OCI-LY7 (cell line): ENCODE data around the gene MAGEF1. TPM values are rescaled to one million over a fixed set of nuclear protein-coding genes. Genes with fewer than 3 reads are reported as not detected.

Source experiments
- BruUV-seq: library from RNA; stranded (reverse); fragments of 400-500 nt; replicated peaks from 2 replicates; lab custom pipeline; 2021; lab: Mats Ljungman, UMichigan
- CTCF ChIA-PET: fragments of 300-600 bp; sonication (Branson Sonifier 250); formaldehyde crosslinking; loops from one replicate; lab custom pipeline; 2022; ENCODE audit warnings: antibody characterized with exemption; ENCODE audit not compliant: unreplicated experiment; lab: Charles Lee
- POLR2A ChIA-PET: fragments of 300-600 bp; sonication (Branson Sonifier 250); formaldehyde crosslinking; loops from one replicate; lab custom pipeline; 2022; ENCODE audit warnings: antibody characterized with exemption; lab: Charles Lee
- DNase-seq: peaks from one replicate; pipeline ENCODE4 v3.0.0-alpha.2; 2015; ENCODE audit warnings: low spot score
- H2AFZ ChIP-seq: fragments of 200-600 bp; sonication (generic), shearing (Covaris generic); 2 replicates; pipeline ENCODE4 v1.6.1; 2014; ENCODE audit warnings: mild to moderate bottlenecking, antibody characterized with exemption, low read length, moderate library complexity
- H3K27ac ChIP-seq: fragments of 200-600 bp; sonication (generic); 2 replicates; pipeline ENCODE4 v1.5.1; 2014; ENCODE audit warnings: mixed run types, low read depth, mild to moderate bottlenecking, moderate library complexity, low read length, inconsistent platforms; ENCODE audit not compliant: poor library complexity, severe bottlenecking
- H3K36me3 ChIP-seq: fragments of 200-600 bp; sonication (generic); 2 replicates; pipeline ENCODE4 v1.6.1; 2014; ENCODE audit warnings: mild to moderate bottlenecking, antibody characterized with exemption, low read length, moderate library complexity, mixed read lengths; ENCODE audit not compliant: insufficient read depth
- H3K4me1 ChIP-seq: fragments of 200-600 bp; sonication (generic); 2 replicates; pipeline ENCODE4 v1.5.1; 2014; ENCODE audit warnings: mild to moderate bottlenecking, low read length; ENCODE audit not compliant: insufficient read depth, poor library complexity, severe bottlenecking
- H3K4me2 ChIP-seq: fragments of 200-600 bp; sonication (generic); 2 replicates; pipeline ENCODE4 v1.6.1; 2014; ENCODE audit warnings: mild to moderate bottlenecking, low read length
- H3K4me3 ChIP-seq: fragments of 200-600 bp; sonication (generic); 2 replicates; pipeline ENCODE4 v1.5.1; 2014; ENCODE audit warnings: mild to moderate bottlenecking, low read depth, low read length; ENCODE audit not compliant: poor library complexity, severe bottlenecking
- H3K79me2 ChIP-seq: fragments of 200-600 bp; sonication (generic); 2 replicates; pipeline ENCODE4 v1.6.1; 2016; ENCODE audit warnings: low read depth, mild to moderate bottlenecking, low read length, moderate library complexity, mixed read lengths; ENCODE audit not compliant: insufficient read depth
- H3K9me2 ChIP-seq: fragments of 200-600 bp; sonication (generic); 2 replicates; pipeline ENCODE4 v1.6.1; 2016; ENCODE audit warnings: mild to moderate bottlenecking, low read length, mixed read lengths; ENCODE audit not compliant: insufficient read depth
- H3K9me3 ChIP-seq: fragments of 200-600 bp; sonication (generic); 2 replicates; pipeline ENCODE4 v1.6.1; 2014; ENCODE audit warnings: mild to moderate bottlenecking, mixed run types, low read length, mixed read lengths
- H4K20me1 ChIP-seq: fragments of 200-600 bp; sonication (generic); 2 replicates; pipeline ENCODE4 v1.6.1; 2014; ENCODE audit warnings: mild to moderate bottlenecking, antibody characterized with exemption, low read length, moderate library complexity, mixed read lengths; ENCODE audit not compliant: insufficient read depth
- EZH2phosphoT487 ChIP-seq: fragments of 200-600 bp; sonication (generic); IDR thresholded peaks from 2 replicates; pipeline ENCODE4 v1.6.1; 2018; ENCODE audit warnings: low read depth, borderline replicate concordance, mild to moderate bottlenecking, mixed run types, antibody characterized with exemption, low read length, moderate library complexity, mixed read lengths
- intact Hi-C: fragments of 100-400 bp; cut with micrococcal nuclease; formaldehyde crosslinking; loops from one replicate; pipeline ENCODE4 v1.10.0; 2022; ENCODE audit not compliant: unreplicated experiment
- total RNA-seq, 2 experiments: library from RNA; depleted of rRNA in 1 of 2; stranded (reverse); fragments of >200 nt in 1 of 2; shearing (Covaris generic) in 1 of 2; gene quantifications; 2 replicates each; pipeline ENCODE4 v1.2.3, GENCODE V29; 2014 to 2022
- TF ChIP-seq, protein P1 (sequence below): fragments of 200-600 bp; sonication (generic); conservative IDR thresholded peaks from 2 replicates; pipeline ENCODE4 v1.5.1; 2014; ENCODE audit warnings: mild to moderate bottlenecking, antibody characterized with exemption, low read length, moderate library complexity, mixed read lengths

Gene MAGEF1
- total RNA-seq, 2 experiments from 2014 or later = 29.2 to 47.8 TPM

DNA sequence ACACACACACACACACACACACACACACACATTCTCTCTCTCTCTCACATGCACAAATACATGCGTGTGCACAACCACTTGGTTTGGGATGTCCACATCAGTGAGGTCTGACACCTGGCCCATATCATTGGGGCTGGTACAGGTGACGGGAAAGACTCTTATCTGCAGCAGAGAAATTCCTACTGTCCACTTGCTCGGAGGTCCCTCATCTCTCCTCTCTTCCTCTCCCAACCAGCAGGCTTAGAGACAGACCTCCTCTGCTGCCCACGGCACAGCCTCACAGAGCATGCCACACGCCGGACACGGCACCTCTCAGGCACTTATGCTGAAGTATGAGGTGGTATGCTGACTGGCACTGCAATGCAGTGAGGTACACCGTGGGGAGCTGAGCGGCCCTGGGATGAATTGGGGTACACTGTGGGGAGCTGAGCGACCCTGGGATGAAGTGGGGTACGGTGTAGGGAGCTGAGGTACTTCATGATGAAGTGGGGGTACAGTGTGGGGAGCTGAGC, 41.7 kb downstream of the MAGEF1 start:
- Histone ChIP-seq H4K20me1 (no peaks in the 10 kb centered on the region), H3K27ac (no peak overlapping the region), H3K36me3 (no peaks in the 10 kb centered on the region), H3K4me3 (no peak overlapping the region), H3K79me2 (no peaks in the 10 kb centered on the region), H2AFZ (no peak overlapping the region), H3K9me3 (no peaks in the 10 kb centered on the region), H3K4me1 (no peaks in the 10 kb centered on the region), H3K9me2 (no peaks in the 10 kb centered on the region), H3K4me2 (no peak overlapping the region)
- TF ChIP-seq, protein P1, sequence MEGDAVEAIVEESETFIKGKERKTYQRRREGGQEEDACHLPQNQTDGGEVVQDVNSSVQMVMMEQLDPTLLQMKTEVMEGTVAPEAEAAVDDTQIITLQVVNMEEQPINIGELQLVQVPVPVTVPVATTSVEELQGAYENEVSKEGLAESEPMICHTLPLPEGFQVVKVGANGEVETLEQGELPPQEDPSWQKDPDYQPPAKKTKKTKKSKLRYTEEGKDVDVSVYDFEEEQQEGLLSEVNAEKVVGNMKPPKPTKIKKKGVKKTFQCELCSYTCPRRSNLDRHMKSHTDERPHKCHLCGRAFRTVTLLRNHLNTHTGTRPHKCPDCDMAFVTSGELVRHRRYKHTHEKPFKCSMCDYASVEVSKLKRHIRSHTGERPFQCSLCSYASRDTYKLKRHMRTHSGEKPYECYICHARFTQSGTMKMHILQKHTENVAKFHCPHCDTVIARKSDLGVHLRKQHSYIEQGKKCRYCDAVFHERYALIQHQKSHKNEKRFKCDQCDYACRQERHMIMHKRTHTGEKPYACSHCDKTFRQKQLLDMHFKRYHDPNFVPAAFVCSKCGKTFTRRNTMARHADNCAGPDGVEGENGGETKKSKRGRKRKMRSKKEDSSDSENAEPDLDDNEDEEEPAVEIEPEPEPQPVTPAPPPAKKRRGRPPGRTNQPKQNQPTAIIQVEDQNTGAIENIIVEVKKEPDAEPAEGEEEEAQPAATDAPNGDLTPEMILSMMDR = no peak
- TF ChIP-seq EZH2phosphoT487 = no peak
- CTCF ChIA-PET = no interaction called here
- POLR2A ChIA-PET = no interaction called here
- no TSS peak for BruUV-seq
- intact Hi-C loops = no loop called here
- DNase-seq = no peak

DNA sequence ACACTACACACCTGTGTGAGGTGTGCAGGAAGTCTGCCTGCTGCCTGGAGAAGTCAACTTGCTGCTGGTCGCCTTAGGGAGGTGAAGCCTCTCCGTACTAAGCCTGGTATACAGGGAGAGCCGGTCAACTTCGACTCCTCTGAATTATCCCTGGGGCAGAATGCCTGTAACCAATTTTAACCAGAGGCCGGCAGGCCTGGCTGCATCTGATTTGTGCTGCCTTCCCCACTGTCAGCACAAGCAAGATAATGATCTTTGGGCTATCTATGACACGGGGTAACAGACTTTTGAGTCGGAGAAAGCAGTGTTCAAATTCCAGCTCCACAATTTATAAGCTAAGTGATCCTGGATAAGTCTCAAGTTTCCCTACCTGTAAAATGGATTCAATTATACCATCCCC, 42.3 kb downstream of the MAGEF1 start:
- intact Hi-C loops = no loop called here
- Histone ChIP-seq H3K4me3 (no peak overlapping the region), H3K4me1 (no peaks in the 10 kb centered on the region), H3K9me3 (no peaks in the 10 kb centered on the region), H2AFZ (no peak overlapping the region), H4K20me1 (no peaks in the 10 kb centered on the region), H3K27ac (no peak overlapping the region), H3K36me3 (no peaks in the 10 kb centered on the region), H3K79me2 (no peaks in the 10 kb centered on the region), H3K9me2 (no peaks in the 10 kb centered on the region), H3K4me2 (no peak overlapping the region)
- ChIA-PET POLR2A (no interaction called here), CTCF (no interaction called here)
- BruUV-seq = no TSS peak
- no peak for DNase-seq
- TF ChIP-seq, protein P1 = no peak
- no peak for TF ChIP-seq EZH2phosphoT487

DNA sequence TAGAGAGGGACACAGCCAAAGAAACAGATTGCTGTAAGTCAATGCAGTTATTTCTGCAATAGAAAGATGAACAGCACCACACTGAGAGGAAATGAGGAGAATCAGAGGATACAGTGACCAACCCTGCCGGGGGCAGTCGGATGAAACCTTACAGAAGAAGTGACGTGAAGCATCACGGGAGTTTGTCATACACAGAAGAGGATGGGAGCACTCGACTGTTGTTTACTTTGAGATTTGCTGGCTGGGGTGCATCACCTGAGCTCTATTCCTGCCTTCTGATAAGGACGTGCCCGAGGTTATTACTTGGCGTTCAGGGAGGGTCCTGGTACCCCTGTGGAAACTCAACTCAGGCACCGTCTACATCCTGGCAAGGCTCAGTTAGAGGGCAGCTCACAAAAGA, 45.4 kb downstream of the MAGEF1 start:
- H3K9me3 ChIP-seq = no peaks in the 10 kb centered on the region
- no peak overlapping the region for H3K27ac ChIP-seq
- no peak overlapping the region for H3K4me2 ChIP-seq
- no peaks in the 10 kb centered on the region for H4K20me1 ChIP-seq
- TF ChIP-seq, protein P1 = no peak
- TF ChIP-seq EZH2phosphoT487 = no peak
- no peaks in the 10 kb centered on the region for H3K9me2 ChIP-seq
- H2AFZ ChIP-seq = no peak overlapping the region
- H3K4me3 ChIP-seq = no peak overlapping the region
- no peak for DNase-seq
- ChIA-PET POLR2A (no interaction called here), CTCF (no interaction called here)
- intact Hi-C loops = no loop called here
- BruUV-seq = no TSS peak
- H3K79me2 ChIP-seq = no peaks in the 10 kb centered on the region
- H3K36me3 ChIP-seq = no peaks in the 10 kb centered on the region
- no peaks in the 10 kb centered on the region for H3K4me1 ChIP-seq
